IMR-90 (cell line): ENCODE data around the gene PHAF1. TPM values are rescaled to one million over a fixed set of nuclear protein-coding genes. Genes with fewer than 3 reads are reported as not detected.

Experiments used
- ATAC-seq: fragments of 200-7000 bp; cut with Tn5 transposase; 2 replicates; pipeline ENCODE4 v1.9.1; 2020; ENCODE audit warnings: low read depth, mild to moderate bottlenecking, moderate library complexity
- BruUV-seq: library from RNA; stranded (reverse); fragments of 400-500 nt; replicated peaks from 2 replicates; lab custom pipeline; 2021; lab: Mats Ljungman, UMichigan
- CTCF ChIA-PET: fragments of 300-600 bp; formaldehyde crosslinking; extraction: SDS; loops from one replicate; lab custom pipeline; 2021; ENCODE audit warnings: antibody characterized with exemption; lab: Yijun Ruan, JAX
- POLR2A ChIA-PET: fragments of 300-600 bp; sonication (Branson Sonifier 250); formaldehyde crosslinking; loops from one replicate; lab custom pipeline; 2022; ENCODE audit warnings: antibody characterized with exemption; ENCODE audit not compliant: unreplicated experiment; lab: Charles Lee
- DNase-seq: peaks from one replicate; pipeline ENCODE4 v3.0.0; 2013
- H2AFZ ChIP-seq: replicated peaks from 2 replicates; pipeline ENCODE3; 2013; ENCODE audit warnings: low read length, mild to moderate bottlenecking; ENCODE audit not compliant: poor library complexity
- H2AK5ac ChIP-seq: 2 replicates; pipeline ENCODE4 v1.6.1; 2013; ENCODE audit warnings: low read depth, low read length, inconsistent platforms
- H2AK9ac ChIP-seq: replicated peaks from 2 replicates; pipeline ENCODE3; 2013; ENCODE audit warnings: mild to moderate bottlenecking, low read depth, low read length, moderate library complexity; ENCODE audit not compliant: poor library complexity
- H2BK120ac ChIP-seq: 2 replicates; pipeline ENCODE4 v1.6.1; 2013; ENCODE audit warnings: low read depth, low read length, inconsistent platforms
- H2BK15ac ChIP-seq: 3 replicates; pipeline ENCODE4 v1.6.1; 2013; ENCODE audit warnings: low read depth, low read length, inconsistent platforms
- H2BK20ac ChIP-seq: 2 replicates; pipeline ENCODE4 v1.6.1; 2013; ENCODE audit warnings: low read depth, mild to moderate bottlenecking, inconsistent platforms, low read length, moderate library complexity
- H2BK5ac ChIP-seq: 2 replicates; pipeline ENCODE4 v1.6.1; 2013; ENCODE audit warnings: mild to moderate bottlenecking, low read depth, low read length, inconsistent platforms; ENCODE audit not compliant: poor library complexity, severe bottlenecking
- H3K14ac ChIP-seq: replicated peaks from 2 replicates; pipeline ENCODE4 v1.6.1; 2013; ENCODE audit warnings: low read depth, low read length, inconsistent platforms
- H3K18ac ChIP-seq: 2 replicates; pipeline ENCODE4 v1.6.1; 2013; ENCODE audit warnings: low read depth, low read length, control low read depth
- H3K23ac ChIP-seq: 2 replicates; pipeline ENCODE4 v1.6.1; 2013; ENCODE audit warnings: low read depth, low read length, inconsistent platforms
- H3K27ac ChIP-seq: 2 replicates; pipeline ENCODE4 v1.5.1; 2013; ENCODE audit warnings: mild to moderate bottlenecking, control low read depth, low read length; ENCODE audit not compliant: insufficient read depth
- H3K27me3 ChIP-seq: 2 replicates; pipeline ENCODE4 v1.6.1; 2013; ENCODE audit warnings: low read length; ENCODE audit not compliant: control insufficient read depth, insufficient read depth
- H3K36me3 ChIP-seq: 2 replicates; pipeline ENCODE4 v1.6.1; 2013; ENCODE audit warnings: low read length, mixed read lengths; ENCODE audit not compliant: control insufficient read depth, insufficient read depth
- H3K4ac ChIP-seq: 2 replicates; pipeline ENCODE4 v1.6.1; 2013; ENCODE audit warnings: low read depth, low read length, inconsistent platforms
- H3K4me1 ChIP-seq: 2 replicates; pipeline ENCODE4 v1.6.1; 2013; ENCODE audit warnings: low read length, mixed read lengths; ENCODE audit not compliant: control insufficient read depth, insufficient read depth
- H3K4me2 ChIP-seq: 2 replicates; pipeline ENCODE4 v1.6.1; 2013; ENCODE audit warnings: low read depth, mild to moderate bottlenecking, control low read depth, low read length, moderate library complexity
- H3K4me3 ChIP-seq: 2 replicates; pipeline ENCODE4 v1.5.1; 2013; ENCODE audit warnings: low read depth, mild to moderate bottlenecking, control low read depth, low read length, moderate library complexity; ENCODE audit not compliant: insufficient read depth
- H3K56ac ChIP-seq: 2 replicates; pipeline ENCODE4 v1.6.1; 2013; ENCODE audit warnings: low read length, inconsistent platforms; ENCODE audit not compliant: insufficient read depth; ENCODE audit errors: extremely low read depth
- H3K79me1 ChIP-seq, 2 experiments: 2 replicates each; pipeline ENCODE4 v1.6.1; 2013; ENCODE audit warnings: low read length in 2 of 2, inconsistent platforms in 1 of 2, low read depth in 1 of 2
- H3K9ac ChIP-seq: 2 replicates; pipeline ENCODE4 v1.6.1; 2013; ENCODE audit warnings: low read depth, low read length, control low read depth
- H3K9me1 ChIP-seq: 2 replicates; pipeline ENCODE4 v1.6.1; 2013; ENCODE audit warnings: low read length, inconsistent platforms; ENCODE audit not compliant: insufficient read depth
- H3K9me3 ChIP-seq: 2 replicates; pipeline ENCODE4 v1.6.1; 2013; ENCODE audit warnings: low read length; ENCODE audit not compliant: control insufficient read depth, insufficient read depth
- H4K20me1 ChIP-seq: 2 replicates; pipeline ENCODE4 v1.6.1; 2013; ENCODE audit warnings: low read length, inconsistent platforms; ENCODE audit not compliant: insufficient read depth
- H4K5ac ChIP-seq: 2 replicates; pipeline ENCODE4 v1.6.1; 2013; ENCODE audit warnings: mild to moderate bottlenecking, low read depth, low read length, control low read depth
- H4K8ac ChIP-seq, 2 experiments: 2 replicates each; pipeline ENCODE4 v1.6.1; 2013; ENCODE audit warnings: low read depth in 2 of 2, low read length in 2 of 2, control low read depth in 1 of 2, inconsistent platforms in 1 of 2
- H4K91ac ChIP-seq: 2 replicates; pipeline ENCODE4 v1.6.1; 2013; ENCODE audit warnings: low read depth, low read length, inconsistent platforms; ENCODE audit not compliant: insufficient read depth
- BHLHE40 ChIP-seq: fragments of 150-350 bp; IDR thresholded peaks from 2 replicates; pipeline ENCODE4 v1.6.1; 2016; ENCODE audit warnings: mild to moderate bottlenecking, low read depth, low read length
- MXI1 ChIP-seq: IDR thresholded peaks from 2 replicates; pipeline ENCODE4 v1.6.1; 2012; ENCODE audit warnings: low read depth, mild to moderate bottlenecking, low read length, moderate library complexity, borderline replicate concordance
- POLR2A ChIP-seq: IDR thresholded peaks from 2 replicates; pipeline ENCODE4 v1.6.1; 2012; ENCODE audit warnings: mild to moderate bottlenecking, low read depth, low read length
- USF2 ChIP-seq: fragments of 150-350 bp; IDR thresholded peaks from 2 replicates; pipeline ENCODE4 v1.6.1; 2017; ENCODE audit warnings: mild to moderate bottlenecking, antibody characterized with exemption, low read length, low read depth
- WGBS, 2 experiments: methylation state at CpG; one replicate each; pipeline versions ENCODE4 v1.1.5 to v1.1.7; 2013; ENCODE audit warnings: missing lambda C conversion rate in 2 of 2; ENCODE audit not compliant: insufficient read length in 1 of 2; ENCODE audit errors: extremely low coverage in 2 of 2; 5-methylcytosine and 5-hydroxymethylcytosine counted together
- dilution Hi-C: fragments of 300-500 bp; cut with HindIII; formaldehyde crosslinking; loops from one replicate; pipeline ENCODE4 v1.14.3; 2018; ENCODE audit warnings: low sequenced_read_pairs; ENCODE audit not compliant: unreplicated experiment
- in situ Hi-C: fragments of 300-500 bp; cut with MboI; formaldehyde crosslinking; loops from 3 replicates; pipeline ENCODE4 v1.14.3; 2019; ENCODE audit warnings: low sequenced_read_pairs, inconsistent platforms, mixed read lengths
- intact Hi-C: fragments of 100-400 bp; cut with micrococcal nuclease; formaldehyde crosslinking; loops from 2 replicates; pipeline ENCODE4 v1.10.0; 2022
- polyA plus RNA-seq, 3 experiments: library from polyadenylated mRNA; depleted of rRNA; stranded (reverse); fragments of >200 nt; gene quantifications; 2 replicates each; pipeline ENCODE4 v1.2.3, GENCODE V29; 2012; ENCODE audit warnings: low replicate concordance in 1 of 3
- total RNA-seq: library from RNA; depleted of rRNA; stranded (reverse); fragments of >200 nt; gene quantifications from 2 replicates; pipeline ENCODE4 v1.2.3, GENCODE V29; 2012
- TF ChIP-seq, protein P1 (sequence below): conservative IDR thresholded peaks from 2 replicates; pipeline ENCODE4 v1.5.1; 2012; ENCODE audit warnings: mild to moderate bottlenecking, low read depth, low read length, improper control_type of control experiment

The PHAF1 gene
- total and polyA plus RNA-seq, 2 of the 4 experiments (the other 2 are of a cell fraction): 14.0 to 19.8 TPM

- Histone ChIP-seq H4K20me1 (peaks cover 19% of the 10 kb centered on the region), H3K4me1 (peaks cover 35% of the 10 kb centered on the region), H3K4ac (peak overlapping the region; percentile 51), H2AK9ac (peak overlapping the region; percentile 95), H4K8ac (peak overlapping the region; percentile 36 to 72; a peak in 2 of 4 replicates), H2AFZ (peak overlapping the region; percentile 93), H3K9ac (peak overlapping the region; percentile 7), H3K18ac (peak overlapping the region; percentile 12), H2BK5ac (peak overlapping the region; percentile 6), H4K5ac (peak overlapping the region; percentile 9; the same call in 1 of the 2 replicates), H3K27ac (peak overlapping the region; percentile 36; the same call in 1 of the 2 replicates), H2BK120ac (no peak overlapping the region), H4K91ac (peak overlapping the region; percentile 24; the same call in 1 of the 2 replicates), H3K9me3 (no peaks in the 10 kb centered on the region), H3K79me1 (peaks cover 17 to 45% of the 10 kb centered on the region in 2 experiments; a peak in 3 of 4 replicates), H2BK15ac (peak overlapping the region; percentile 4; the same call in 1 of the 3 replicates), H3K56ac (no peak overlapping the region), H3K4me2 (peak overlapping the region; percentile 76), H2BK20ac (no peak overlapping the region), H2AK5ac (peak overlapping the region; percentile 43; the same call in 1 of the 2 replicates), H3K9me1 (peaks cover 20% of the 10 kb centered on the region), H3K23ac (peak overlapping the region; percentile 53; the same call in 1 of the 2 replicates), H3K14ac (peak overlapping the region; percentile 54; the same call in 1 of the 2 replicates), H3K4me3 (peak overlapping the region; percentile 36), H3K27me3 (no peaks in the 10 kb centered on the region), H3K36me3 (peaks cover 11% of the 10 kb centered on the region; the same call in 1 of the 2 replicates)
- WGBS, 2 experiments: 9% methylated on average over 29 of the region's 71 CpGs; no CpG with 5 or more reads in 1 of the 2 experiments
- no TSS peak for BruUV-seq
- ATAC-seq: peak; percentile 73
- intact Hi-C loops: no loop called here
- peak; percentile 76 for DNase-seq
- dilution Hi-C loops: no loop called here
- ChIA-PET POLR2A (no interaction called here), CTCF (interaction anchor here (1.1 kb wide), 1 partner anchor 18 kb away, joined by 4 read pairs; no protein-coding TSS in a partner anchor)
- in situ Hi-C loops: no loop called here
- no peak for TF ChIP-seq POLR2A
- TF ChIP-seq, protein P1, sequence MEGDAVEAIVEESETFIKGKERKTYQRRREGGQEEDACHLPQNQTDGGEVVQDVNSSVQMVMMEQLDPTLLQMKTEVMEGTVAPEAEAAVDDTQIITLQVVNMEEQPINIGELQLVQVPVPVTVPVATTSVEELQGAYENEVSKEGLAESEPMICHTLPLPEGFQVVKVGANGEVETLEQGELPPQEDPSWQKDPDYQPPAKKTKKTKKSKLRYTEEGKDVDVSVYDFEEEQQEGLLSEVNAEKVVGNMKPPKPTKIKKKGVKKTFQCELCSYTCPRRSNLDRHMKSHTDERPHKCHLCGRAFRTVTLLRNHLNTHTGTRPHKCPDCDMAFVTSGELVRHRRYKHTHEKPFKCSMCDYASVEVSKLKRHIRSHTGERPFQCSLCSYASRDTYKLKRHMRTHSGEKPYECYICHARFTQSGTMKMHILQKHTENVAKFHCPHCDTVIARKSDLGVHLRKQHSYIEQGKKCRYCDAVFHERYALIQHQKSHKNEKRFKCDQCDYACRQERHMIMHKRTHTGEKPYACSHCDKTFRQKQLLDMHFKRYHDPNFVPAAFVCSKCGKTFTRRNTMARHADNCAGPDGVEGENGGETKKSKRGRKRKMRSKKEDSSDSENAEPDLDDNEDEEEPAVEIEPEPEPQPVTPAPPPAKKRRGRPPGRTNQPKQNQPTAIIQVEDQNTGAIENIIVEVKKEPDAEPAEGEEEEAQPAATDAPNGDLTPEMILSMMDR: peak; percentile 38
- peak; percentile 31; the same call in 1 of the 2 replicates for TF ChIP-seq MXI1
- 0 out of 2 replicates have a peak, but pooled peaks have one; percentile 19 for TF ChIP-seq USF2
- 0 out of 2 replicates have a peak, but pooled peaks have one; percentile 5 for TF ChIP-seq BHLHE40
These were observed 64.3 kb downstream of the PHAF1 start for GRCh38 chr16:67173808-67174705.
